ENCODE measurements around the gene EYA2. TPM values are rescaled to one million over a fixed set of nuclear protein-coding genes. Genes with fewer than 3 reads are reported as not detected.

Gene EYA2
- total RNA-seq, 2 donors from 2014 or later, result 3.5 to 3.8 TPM

- Histone ChIP-seq H3K27me3 (replicated peaks; ENCODE audit: insufficient read depth) (no peaks in the 10 kb centered on the region), H3K4me1 (ENCODE audit: control insufficient read depth in 1 of 2, low read depth in 2 of 2) (no peaks in the 10 kb centered on the region), H3K4me3 (no peak overlapping the region), H3K27ac (no peak overlapping the region), H3K36me3 (no peaks in the 10 kb centered on the region), H3K9me3 (no peaks in the 10 kb centered on the region)
- TF ChIP-seq, protein P1, sequence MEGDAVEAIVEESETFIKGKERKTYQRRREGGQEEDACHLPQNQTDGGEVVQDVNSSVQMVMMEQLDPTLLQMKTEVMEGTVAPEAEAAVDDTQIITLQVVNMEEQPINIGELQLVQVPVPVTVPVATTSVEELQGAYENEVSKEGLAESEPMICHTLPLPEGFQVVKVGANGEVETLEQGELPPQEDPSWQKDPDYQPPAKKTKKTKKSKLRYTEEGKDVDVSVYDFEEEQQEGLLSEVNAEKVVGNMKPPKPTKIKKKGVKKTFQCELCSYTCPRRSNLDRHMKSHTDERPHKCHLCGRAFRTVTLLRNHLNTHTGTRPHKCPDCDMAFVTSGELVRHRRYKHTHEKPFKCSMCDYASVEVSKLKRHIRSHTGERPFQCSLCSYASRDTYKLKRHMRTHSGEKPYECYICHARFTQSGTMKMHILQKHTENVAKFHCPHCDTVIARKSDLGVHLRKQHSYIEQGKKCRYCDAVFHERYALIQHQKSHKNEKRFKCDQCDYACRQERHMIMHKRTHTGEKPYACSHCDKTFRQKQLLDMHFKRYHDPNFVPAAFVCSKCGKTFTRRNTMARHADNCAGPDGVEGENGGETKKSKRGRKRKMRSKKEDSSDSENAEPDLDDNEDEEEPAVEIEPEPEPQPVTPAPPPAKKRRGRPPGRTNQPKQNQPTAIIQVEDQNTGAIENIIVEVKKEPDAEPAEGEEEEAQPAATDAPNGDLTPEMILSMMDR (IDR thresholded peaks at IDR 0.05), result no peak
- DNase-seq (ENCODE audit: low spot score), result no peak
- no peak for ATAC-seq (ENCODE audit: insufficient number of reproducible peaks, low FRiP score, low read depth)
These were observed 102.5 kb downstream of the EYA2 start for GRCh38 chr20:46997187-46997586.

GRCh38 chr20:46998477-46999240, 104.0 kb downstream of the EYA2 start:
- H3K36me3 ChIP-seq, result no peaks in the 10 kb centered on the region
- H3K4me1 ChIP-seq (ENCODE audit: control insufficient read depth in 1 of 2, low read depth in 2 of 2), result no peaks in the 10 kb centered on the region
- ATAC-seq (ENCODE audit: insufficient number of reproducible peaks, low FRiP score, low read depth), result no peak
- no peaks in the 10 kb centered on the region for H3K9me3 ChIP-seq
- no peak for DNase-seq (ENCODE audit: low spot score)
- no peak overlapping the region for H3K27ac ChIP-seq
- TF ChIP-seq, protein P1 (IDR thresholded peaks at IDR 0.05), result no peak
- no peaks in the 10 kb centered on the region for H3K27me3 ChIP-seq (replicated peaks; ENCODE audit: insufficient read depth)
- H3K4me3 ChIP-seq, result no peak overlapping the region

DNA sequence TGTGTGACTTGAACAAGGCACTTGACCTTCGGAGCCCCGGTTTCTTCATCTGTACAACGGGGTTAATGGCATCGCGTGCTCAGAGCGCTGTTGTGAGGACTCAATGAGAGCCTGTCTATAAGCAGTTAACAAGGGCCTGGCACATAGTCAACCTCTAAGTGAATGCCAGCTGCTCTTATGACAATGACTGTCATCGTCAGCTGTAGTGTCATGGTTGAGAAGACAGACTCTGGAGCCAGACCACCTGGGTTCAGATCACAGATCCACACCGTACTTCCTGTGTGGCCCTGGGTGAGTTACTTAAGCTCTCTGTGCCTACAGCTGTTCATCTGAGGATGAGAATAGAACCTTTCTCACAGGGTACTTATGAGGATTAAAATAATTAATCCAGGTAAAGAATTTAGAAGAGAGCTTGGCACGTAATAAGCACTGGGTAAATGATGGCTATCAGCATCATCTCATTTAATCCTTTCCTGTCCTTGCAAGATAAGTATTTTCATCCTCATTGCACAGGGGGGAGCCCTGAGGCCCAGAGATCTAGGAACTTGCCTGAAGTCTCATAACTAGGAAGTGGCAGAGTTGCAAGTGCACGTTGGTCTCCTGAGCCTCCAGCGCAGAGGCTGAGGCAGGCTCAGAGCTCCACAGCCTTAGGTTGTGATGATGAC, 105.3 kb downstream of the EYA2 start:
- DNase-seq (ENCODE audit: low spot score) (no peak), ATAC-seq (ENCODE audit: insufficient number of reproducible peaks, low FRiP score, low read depth) (no peak)
- H3K4me3 ChIP-seq, result no peak overlapping the region
- no peaks in the 10 kb centered on the region for H3K4me1 ChIP-seq (ENCODE audit: control insufficient read depth in 1 of 2, low read depth in 2 of 2)
- no peaks in the 10 kb centered on the region for H3K36me3 ChIP-seq
- no peaks in the 10 kb centered on the region for H3K9me3 ChIP-seq
- no peaks in the 10 kb centered on the region for H3K27me3 ChIP-seq (replicated peaks; ENCODE audit: insufficient read depth)
- H3K27ac ChIP-seq, result no peak overlapping the region
- TF ChIP-seq, protein P1 (IDR thresholded peaks at IDR 0.05), result no peak

- H3K4me3 ChIP-seq, result no peak overlapping the region
- no peaks in the 10 kb centered on the region for H3K9me3 ChIP-seq
- no peaks in the 10 kb centered on the region for H3K4me1 ChIP-seq (ENCODE audit: control insufficient read depth in 1 of 2, low read depth in 2 of 2)
- TF ChIP-seq, protein P1 (IDR thresholded peaks at IDR 0.05), result no peak
- no peaks in the 10 kb centered on the region for H3K27me3 ChIP-seq (replicated peaks; ENCODE audit: insufficient read depth)
- no peak for DNase-seq (ENCODE audit: low spot score)
- no peak for ATAC-seq (ENCODE audit: insufficient number of reproducible peaks, low FRiP score, low read depth)
- no peaks in the 10 kb centered on the region for H3K36me3 ChIP-seq
- no peak overlapping the region for H3K27ac ChIP-seq
These were observed 108.6 kb downstream of the EYA2 start for GRCh38 chr20:47003223-47003622.

- no peak for DNase-seq (ENCODE audit: low spot score)
- Histone ChIP-seq H3K4me3 (no peak overlapping the region), H3K27me3 (replicated peaks; ENCODE audit: insufficient read depth) (no peaks in the 10 kb centered on the region), H3K27ac (no peak overlapping the region), H3K9me3 (no peaks in the 10 kb centered on the region), H3K36me3 (no peaks in the 10 kb centered on the region), H3K4me1 (ENCODE audit: control insufficient read depth in 1 of 2, low read depth in 2 of 2) (no peaks in the 10 kb centered on the region)
- ATAC-seq (ENCODE audit: insufficient number of reproducible peaks, low FRiP score, low read depth), result no peak
- TF ChIP-seq, protein P1 (IDR thresholded peaks at IDR 0.05), result no peak
These were observed 109.5 kb downstream of the EYA2 start for GRCh38 chr20:47004179-47004578.

Data from thoracic aorta (tissue), 2 donors.